GM18499 (cell line): Measurements from ENCODE around the gene RFFL.
"Not testable (repeated sequence)": the region's sequence is repeated elsewhere in the genome, so short reads cannot be mapped to it uniquely, and the experiment has no call there.

Experiments used
- ATAC-seq: cut with Tn5 transposase; IDR thresholded peaks from one replicate; pipeline ENCODE4 v1.9.1; 2021; ENCODE audit warnings: moderate number of reproducible peaks; ENCODE audit not compliant: insufficient read depth, unreplicated experiment

The RFFL gene

DNA sequence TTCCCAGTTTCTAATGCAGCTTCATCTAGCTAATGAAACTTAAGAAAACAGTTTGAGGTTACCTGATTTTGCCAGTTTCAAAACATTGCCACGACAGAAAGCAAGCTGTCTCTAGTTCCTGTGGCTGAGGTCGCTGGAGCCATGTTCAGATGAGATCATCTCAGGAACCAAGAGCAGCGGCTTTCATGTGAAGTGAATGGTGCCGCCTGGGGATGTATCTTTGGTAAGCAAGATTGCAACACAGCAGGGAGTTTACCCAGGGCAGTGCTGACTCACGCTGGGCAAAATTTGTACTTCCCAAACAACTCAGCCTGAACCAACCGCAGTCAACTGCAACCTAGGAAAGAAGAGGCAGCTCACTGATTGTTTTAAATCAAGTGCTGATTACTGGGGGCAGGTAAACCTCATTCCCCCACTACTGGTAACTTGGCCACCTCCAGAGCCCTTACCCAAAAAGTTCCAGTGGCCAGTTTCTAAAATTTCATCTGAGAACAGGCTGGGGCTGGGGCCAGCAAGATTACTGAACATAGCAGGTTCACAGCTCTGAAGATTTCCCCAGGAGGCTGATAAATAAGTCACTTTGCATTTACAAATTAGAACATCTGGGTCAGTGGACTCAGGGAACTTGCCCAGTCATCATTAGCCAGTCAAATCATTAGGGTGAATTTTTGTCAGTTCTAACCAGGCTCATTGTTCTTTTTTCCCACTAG, at the start of gene RFFL:
Gene RFFL (minus strand): TSS at position 194 of the 710 bp plus-strand sequence. CDS start 37,154 bp downstream, outside the sequence.
- ATAC-seq, result peak; percentile 89

GRCh38 chr17:35110791-35111190, 47.3 kb upstream of the RFFL start:
- ATAC-seq, result not testable (repeated sequence)

DNA sequence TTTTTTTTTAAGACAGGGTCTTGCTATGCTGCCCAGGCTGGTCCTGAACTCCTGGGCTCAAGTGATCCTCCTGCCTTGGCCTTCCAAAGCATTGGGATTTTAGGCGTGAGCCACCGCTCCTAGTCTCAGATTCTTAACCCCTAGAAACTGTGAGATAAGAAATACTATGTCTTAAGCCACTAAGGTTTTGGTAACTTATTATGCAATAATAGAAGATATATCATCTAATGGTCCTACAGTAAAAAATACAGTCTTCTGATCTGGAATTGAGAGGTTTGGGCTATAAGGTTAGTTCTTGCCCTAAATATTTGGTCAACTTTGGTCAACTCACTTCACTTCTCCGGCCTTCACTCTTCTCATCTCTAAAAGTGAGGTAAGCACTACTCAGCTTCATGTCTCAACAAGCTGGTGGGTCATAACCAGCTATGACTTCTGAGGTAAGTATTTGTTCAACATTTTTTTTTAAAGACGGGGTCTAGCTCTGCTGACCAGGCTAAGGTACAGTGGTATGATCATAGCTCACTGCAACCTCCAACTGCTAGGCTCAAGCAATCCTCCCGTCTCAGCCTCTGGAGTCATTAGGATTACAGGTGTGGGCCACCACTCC, 41.4 kb upstream of the RFFL start:
- ATAC-seq, result no peak

GRCh38 chr17:35103271-35103670, 39.8 kb upstream of the RFFL start:
- no peak for ATAC-seq

GRCh38 chr17:35101725-35102124, 38.2 kb upstream of the RFFL start:
- ATAC-seq, result no peak

DNA sequence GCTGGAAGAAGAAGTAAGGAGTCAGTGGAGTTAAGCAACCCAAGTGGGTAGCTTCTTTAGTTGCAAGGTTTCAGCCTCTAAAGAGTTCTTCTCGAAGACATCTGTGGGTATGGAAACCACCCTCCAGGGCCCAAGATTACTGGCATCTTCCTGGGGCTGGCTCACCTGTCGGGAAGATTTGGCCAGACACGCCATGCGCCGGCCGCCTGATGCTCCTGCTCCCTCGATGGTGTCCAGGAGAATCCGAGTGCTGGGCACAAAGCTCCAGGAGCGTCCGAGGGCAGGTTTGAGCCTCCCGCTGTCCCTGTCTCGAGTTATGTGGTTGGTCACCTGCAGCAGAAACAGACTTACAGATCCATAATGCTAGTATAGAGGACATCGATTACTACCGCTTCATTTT, 37.5 kb upstream of the RFFL start:
- ATAC-seq, result no peak

GRCh38 chr17:35099908-35100307, 36.4 kb upstream of the RFFL start:
- no peak for ATAC-seq

DNA sequence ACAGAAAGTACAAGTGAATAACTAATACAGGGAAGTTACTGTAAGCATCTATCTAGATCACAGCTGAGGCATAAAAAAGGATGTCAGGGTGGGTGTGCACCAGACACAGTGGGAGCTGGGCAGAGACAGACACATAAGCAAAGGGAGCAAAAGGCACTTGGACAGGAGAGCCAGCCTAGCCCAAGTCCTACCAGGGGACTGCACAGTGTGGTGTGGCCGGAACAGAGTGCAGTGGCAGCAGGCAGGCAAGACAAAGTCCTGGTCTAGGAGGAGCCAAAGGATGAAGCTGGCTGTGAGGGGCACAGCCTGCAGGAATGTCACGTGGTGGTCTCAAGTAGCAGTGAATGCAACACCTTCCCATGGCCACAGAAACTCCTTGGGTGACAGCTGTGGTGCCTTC, 34.3 kb upstream of the RFFL start:
- no peak for ATAC-seq

- ATAC-seq, result no peak
Measured at GRCh38 chr17:35095741-35096140, 32.2 kb upstream of the RFFL start.

GRCh38 chr17:35094902-35095301, 31.4 kb upstream of the RFFL start:
- ATAC-seq, result no peak

DNA sequence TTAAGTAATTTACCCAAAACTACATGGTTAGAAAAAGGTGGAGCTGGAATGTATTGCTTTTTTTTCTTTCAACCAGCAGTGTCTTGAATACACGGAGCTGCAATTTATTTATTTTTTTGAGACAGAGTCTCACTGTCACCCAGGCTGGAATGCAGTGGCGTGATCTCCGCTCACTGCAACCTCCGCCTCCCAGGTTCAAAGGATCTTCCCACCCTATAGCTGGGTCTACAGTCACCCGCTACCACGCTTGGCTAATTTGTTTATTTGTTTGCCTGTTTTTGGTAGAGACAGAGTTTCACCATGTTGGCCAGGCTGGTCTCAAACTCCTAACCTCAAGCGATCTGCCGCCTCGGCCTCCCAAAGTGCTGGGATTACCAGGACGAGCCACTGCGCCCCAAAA, 27.2 kb upstream of the RFFL start:
- not testable (repeated sequence) for ATAC-seq

GRCh38 chr17:35089586-35090296, 26.2 kb upstream of the RFFL start:
- ATAC-seq, result no peak

- ATAC-seq, result no peak
Measured at GRCh38 chr17:35088881-35089585, 25.5 kb upstream of the RFFL start.

- no peak for ATAC-seq
Measured at GRCh38 chr17:35088356-35088880, 24.9 kb upstream of the RFFL start.

- no peak for ATAC-seq
Measured at GRCh38 chr17:35087731-35088355, 24.3 kb upstream of the RFFL start.

DNA sequence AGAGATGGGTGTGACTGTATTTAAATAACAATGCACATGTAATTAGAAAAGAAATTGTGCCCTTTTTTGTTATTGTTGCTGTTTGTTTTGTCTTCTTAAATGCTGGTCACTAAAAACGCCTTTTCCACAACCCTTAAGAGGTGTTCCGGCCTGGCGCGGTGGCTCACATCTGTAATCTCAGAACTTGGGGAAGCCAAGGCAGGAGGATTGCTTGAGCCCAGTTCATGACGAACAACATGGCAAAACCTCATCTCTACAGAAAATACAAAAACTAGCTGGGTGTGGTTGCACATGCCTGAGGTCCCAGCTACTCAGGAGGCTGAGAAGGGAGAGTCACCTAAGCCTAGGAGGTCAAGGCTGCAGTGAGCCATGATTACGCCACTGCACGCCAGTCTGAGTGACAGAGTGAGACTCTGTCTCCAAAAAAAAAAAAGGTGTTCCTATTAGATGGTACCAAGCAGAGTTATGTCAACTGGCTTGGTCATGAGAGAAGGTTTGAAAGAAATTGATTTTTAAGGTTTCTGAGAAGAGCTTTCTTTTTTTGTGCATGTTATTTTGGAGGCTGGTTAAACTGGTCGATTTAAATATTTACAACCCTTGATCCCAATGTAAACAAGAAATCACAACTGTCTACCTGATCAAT, 23.5 kb upstream of the RFFL start:
- ATAC-seq, result no peak

DNA sequence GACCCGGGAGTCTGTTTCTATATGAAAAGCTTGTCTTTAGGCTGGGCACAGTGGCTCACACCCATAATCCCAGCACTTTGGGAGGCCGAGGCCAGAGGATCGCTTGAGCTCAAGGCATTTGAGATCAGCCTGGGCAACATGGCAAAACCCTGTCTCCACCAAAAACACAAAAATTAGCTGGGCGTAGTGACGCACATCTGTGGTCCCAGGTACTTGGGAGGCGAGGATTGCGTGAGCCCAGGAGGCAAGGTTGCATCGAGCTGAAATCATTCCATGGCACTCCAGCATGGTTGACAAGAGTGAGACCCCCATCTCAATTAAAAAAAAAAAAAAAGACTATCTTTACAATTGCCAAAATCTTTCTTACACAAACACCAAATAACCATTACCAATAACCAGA, 22.7 kb upstream of the RFFL start:
- no peak for ATAC-seq

GRCh38 chr17:35084987-35085386, 21.5 kb upstream of the RFFL start:
- no peak for ATAC-seq

DNA sequence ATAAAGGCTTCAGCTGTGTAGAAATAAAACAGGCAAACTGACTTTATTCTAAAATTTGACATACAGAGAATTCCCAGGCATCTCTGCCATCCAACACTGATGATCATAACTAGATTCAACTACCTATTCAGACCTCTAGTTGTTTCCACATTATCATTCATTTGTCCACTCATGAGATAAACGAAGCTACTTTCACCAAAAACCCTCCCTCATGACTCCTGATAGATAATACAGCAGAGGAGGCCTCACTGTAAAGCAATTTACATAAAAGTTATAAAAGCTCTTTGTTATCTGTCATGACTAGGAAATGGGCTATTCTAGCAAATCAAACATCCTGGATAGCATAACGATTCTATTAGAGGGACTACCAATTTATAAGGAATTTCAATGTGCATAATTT, 19.6 kb upstream of the RFFL start:
- no peak for ATAC-seq
